NCI-H82 treated with DMSO at 0.1 percent for 48 hours (cell line): ENCODE results near the gene SLC44A1.

Source experiments
- DNase-seq: peaks from one replicate; lab custom pipeline; 2025; ENCODE audit not compliant: unreplicated experiment; lab: John Stamatoyannopoulos, UW

SLC44A1 gene

DNA sequence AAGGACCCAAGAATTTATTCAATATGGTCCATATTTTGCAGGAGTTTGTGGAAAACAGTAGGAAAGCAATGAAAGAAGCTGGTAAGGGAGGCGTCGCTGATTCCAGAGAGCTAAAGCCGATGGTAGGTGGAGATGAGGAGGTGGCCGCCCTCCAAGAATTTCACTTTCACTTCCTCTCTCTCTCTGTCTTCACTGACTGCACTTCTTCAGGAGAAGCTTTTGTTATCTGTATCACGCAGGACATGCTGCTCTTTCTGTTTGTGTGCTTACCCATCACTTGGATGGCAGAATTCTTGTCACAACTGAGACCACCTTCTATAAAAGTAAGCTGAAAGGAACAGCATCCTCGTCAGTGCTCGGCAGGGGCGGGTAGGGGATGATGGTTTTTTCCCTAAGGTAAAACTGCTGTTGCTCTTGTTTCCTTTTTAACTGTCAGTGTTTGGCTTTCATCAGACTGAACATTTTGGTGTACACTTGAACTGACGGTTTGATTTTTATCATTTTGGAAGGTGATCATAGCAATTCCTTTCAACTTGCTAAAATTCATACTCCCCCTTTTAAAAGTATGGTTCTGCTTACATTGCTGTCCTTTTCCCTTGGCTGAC lies 141.0 kb downstream of the SLC44A1 start:
- DNase-seq, result no peak

- no peak for DNase-seq
Observed at GRCh38 chr9:105389796-105390195, 145.3 kb downstream of the SLC44A1 start.

- no peak for DNase-seq
Observed at GRCh38 chr9:105390871-105391270, 146.4 kb downstream of the SLC44A1 start.

- no peak for DNase-seq
Observed at GRCh38 chr9:105391288-105391687, 146.8 kb downstream of the SLC44A1 start.

DNA sequence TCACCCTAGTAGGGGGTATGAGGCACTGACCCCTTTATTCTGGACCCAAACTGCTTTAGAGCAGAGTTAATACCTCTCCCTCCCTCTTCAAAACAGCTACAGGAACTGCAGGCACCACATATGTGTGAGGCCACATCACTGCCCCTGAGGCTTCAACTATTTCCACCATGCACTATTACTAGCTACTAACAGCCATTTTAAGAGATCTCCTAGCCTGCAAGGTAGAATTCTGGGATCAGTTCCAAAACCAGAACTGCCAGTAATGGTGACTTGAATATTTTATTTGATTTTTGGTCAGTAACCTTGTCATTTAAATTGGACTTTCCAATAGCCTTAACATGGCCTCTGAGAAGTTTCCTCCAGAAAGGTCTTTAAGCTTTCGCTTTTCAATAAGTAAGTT lies 148.1 kb downstream of the SLC44A1 start:
- DNase-seq, result no peak

GRCh38 chr9:105393576-105394344 lies 149.3 kb downstream of the SLC44A1 start:
- DNase-seq, result no peak

DNA sequence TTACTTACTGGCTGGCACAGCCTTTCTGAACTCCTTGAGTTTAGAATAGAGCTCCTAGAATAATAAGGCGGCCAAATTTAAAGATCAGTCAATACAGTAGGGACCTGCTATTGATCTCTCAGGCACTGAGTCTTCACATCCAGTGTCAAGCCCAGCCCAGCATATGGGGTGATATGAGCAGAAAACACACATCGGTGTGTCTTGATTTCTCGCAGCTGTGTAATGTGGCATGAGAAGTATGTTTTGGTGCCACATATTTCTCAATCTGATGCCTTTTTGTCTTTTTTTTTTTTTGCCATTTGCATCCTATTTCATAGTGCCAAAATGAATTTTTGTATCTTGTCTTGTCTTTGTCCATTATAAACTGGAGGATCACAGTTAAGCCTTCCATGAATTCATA lies 152.0 kb downstream of the SLC44A1 start:
- no peak for DNase-seq

- no peak for DNase-seq
Observed at GRCh38 chr9:105396901-105397300, 152.4 kb downstream of the SLC44A1 start.

GRCh38 chr9:105399117-105399516 lies 154.7 kb downstream of the SLC44A1 start:
- no peak for DNase-seq

DNA sequence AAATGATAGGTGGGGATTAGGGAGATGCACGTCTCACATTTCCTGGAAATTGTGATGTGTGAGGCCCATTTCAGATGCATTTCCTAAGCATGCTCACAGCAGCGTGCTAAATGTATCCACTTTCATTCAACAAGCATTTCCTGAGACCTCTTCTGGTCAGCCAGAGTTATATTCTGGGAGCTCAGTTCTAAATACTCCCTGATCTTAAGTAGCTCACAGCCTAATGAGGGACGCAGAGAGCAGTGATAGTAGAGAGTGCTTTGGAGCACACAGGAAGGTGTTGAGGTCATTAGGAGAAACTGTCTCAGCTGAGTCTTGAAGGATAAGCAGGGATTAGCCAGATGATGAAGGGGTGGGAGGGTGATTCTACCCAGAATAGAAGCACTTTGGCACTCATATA lies 157.2 kb downstream of the SLC44A1 start:
- peak; percentile 97 for DNase-seq

DNA sequence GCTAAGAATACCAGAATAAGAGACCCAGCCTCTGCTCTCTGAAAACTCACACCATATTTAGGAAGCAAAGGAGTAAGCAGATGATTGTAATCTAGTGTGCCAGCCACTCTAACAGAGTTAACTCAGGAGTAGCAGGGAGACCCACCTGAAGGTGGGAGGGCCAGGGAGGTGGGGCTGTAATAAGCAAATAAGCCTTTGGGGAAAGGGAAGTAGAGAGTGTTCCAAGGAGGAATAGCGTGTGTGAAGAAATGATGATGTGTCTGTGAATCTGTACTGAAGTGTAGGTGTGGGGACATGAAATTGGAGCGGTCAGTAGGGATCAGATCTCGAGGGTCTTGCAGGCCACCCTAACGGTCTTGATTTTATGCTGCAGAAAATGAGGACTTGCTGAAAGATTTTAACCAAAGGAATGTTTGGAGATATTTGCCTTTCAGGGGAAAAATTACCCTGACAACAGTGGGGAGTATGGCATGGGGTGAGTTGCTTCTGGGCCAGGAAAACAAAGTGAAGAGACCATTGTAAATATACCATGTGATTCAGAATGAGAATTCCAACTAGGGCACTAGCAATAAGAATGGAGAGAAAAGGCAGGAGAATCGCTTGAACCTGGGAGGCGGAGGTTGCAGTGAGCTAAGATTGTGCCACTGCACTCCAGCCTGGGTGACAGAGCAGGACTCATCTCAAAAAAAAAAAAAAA lies 159.2 kb downstream of the SLC44A1 start:
- no peak for DNase-seq

- DNase-seq, result peak; percentile 95
Observed at GRCh38 chr9:105405514-105406131, 161.2 kb downstream of the SLC44A1 start.

DNA sequence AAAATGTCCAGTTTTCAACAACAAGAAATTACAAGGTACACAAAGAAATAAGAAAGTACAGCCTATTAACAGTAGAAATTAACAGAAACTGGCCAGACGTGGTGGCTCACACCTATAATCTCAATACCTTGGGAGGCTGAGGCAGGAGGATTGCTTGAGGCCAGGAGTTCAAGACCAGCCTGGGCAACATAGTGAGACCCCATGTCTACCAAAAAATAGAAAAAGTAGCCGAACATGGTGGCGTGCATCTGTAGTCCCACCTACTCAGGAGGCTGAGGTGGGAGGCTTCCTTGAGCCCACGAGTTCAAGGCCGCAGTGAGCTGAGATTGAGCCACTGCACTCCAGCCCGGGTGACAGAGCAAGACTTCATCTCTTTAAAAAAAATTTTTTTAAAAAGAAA lies 161.9 kb downstream of the SLC44A1 start:
- DNase-seq, result no peak

GRCh38 chr9:105413525-105413924 lies 169.1 kb downstream of the SLC44A1 start:
- DNase-seq, result peak; percentile 82

DNA sequence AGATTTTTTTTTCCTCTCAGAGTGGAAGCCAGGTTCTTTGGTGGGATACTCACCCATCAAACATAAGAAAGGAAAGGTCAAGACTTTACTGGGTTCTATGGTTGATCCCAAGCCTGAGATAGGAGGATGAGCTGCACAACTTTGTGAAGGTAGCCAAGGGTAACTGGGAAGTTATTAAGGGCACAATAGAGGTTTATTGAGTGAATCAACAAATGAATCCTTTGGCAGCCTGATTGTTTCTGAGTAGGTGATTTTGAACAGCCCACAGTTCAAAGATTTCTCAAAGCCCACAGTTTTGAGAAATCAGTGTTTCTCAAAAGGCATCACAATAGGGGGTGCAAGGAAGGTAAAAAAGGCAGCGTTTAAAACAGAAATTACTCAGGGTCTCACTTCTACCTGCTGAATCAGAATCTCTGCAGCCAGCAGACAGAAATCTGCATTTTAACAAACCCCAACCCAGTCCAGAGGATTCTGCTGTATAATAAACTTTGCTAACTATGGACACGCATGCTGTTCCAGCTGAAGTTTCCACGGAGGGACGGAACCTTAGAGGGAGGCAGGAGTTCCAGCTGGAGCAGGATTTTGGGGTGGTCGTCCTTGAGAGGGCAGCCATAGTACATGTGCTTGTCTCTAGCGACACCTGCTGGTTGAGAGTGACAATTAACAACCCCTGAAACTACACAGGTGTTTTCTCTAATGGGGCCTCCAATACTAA lies 170.7 kb downstream of the SLC44A1 start:
- DNase-seq, result peak; percentile 64

- DNase-seq, result no peak
Observed at GRCh38 chr9:105415662-105415980, 171.2 kb downstream of the SLC44A1 start.

DNA sequence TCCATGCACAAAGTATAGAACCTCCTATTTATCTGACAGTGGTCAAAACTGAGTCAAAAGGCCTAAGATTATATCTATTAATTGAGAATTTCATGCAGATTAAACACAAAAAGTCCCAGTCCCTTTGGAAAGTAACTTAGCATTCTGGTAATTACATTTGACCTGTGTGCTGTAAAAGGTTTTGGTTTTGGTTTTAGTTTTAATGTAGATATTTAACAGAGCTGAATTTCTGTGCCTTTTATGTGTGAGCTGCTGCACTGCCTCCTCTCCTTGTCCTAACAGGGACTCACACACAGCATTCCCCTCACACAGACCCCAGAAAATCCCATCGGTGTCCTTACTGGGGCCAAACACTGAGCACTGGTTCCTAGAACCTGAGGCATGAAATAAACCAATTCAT lies 172.4 kb downstream of the SLC44A1 start:
- no peak for DNase-seq

DNA sequence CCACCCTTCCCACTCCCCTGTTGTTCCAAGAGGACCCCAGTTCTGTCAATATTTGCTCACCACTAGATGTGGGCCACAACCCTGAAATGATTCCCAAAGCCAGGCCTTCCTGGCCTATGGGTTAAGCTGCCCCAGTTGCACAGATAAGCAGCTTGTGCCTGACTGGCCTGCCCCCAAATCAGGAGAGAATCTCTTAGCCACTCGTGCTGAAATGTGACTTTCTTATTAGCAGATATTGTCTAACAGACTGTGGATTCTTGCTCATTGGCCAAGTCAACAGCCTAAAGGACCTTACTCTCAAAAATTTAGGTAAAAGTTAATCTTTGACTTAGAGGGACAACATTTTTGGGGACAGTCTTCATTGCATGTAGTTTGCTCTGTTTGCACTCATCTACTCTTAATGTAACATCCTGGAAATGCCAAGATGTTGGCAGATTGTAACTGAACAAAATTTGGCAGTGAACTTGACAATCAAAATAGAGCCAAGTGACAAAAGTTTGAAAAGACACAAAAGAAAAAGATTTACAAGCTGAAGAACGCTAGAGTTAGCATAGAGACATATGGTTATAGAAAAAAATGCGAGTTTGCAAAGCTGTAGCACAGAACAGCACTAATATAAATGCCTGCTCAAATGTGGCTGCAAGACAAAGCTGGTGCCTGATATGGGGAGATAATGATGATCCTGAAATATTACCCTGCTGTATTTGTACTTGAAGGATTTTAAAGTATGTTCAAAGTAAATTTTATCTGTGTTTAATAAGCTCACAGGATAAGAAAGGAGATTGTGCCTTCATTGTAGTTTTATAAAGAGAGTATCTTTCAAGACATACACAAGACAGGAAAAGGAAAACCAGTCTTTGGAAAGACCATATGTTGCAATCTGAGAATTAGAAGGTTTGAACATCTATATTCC lies 174.4 kb downstream of the SLC44A1 start:
- no peak for DNase-seq

- DNase-seq, result no peak
Observed at GRCh38 chr9:105419816-105420597, 175.6 kb downstream of the SLC44A1 start.
